GM18909 (cell line): ENCODE measurements around the gene SEC14L6.
"Not testable (repeated sequence)": the region's sequence is repeated elsewhere in the genome, so short reads cannot be mapped to it uniquely, and the experiment has no call there.

Source experiments
- ATAC-seq: cut with Tn5 transposase; IDR thresholded peaks from one replicate; pipeline ENCODE4 v1.9.1; 2021; ENCODE audit warnings: mild to moderate bottlenecking; ENCODE audit not compliant: unreplicated experiment, poor library complexity

Gene SEC14L6

GRCh38 chr22:30541511-30541910, 5.0 kb downstream of the SEC14L6 start:
- not testable (repeated sequence) for ATAC-seq

- no peak for ATAC-seq
These were observed 7.2 kb downstream of the SEC14L6 start for GRCh38 chr22:30539368-30539767.

GRCh38 chr22:30538280-30538679, 8.3 kb downstream of the SEC14L6 start:
- no peak for ATAC-seq

- no peak for ATAC-seq
These were observed 9.3 kb downstream of the SEC14L6 start for GRCh38 chr22:30537083-30537731.

- ATAC-seq = no peak
These were observed 11.4 kb downstream of the SEC14L6 start for GRCh38 chr22:30535182-30535581.

GRCh38 chr22:30531651-30532608, 14.6 kb downstream of the SEC14L6 start:
- ATAC-seq = no peak

GRCh38 chr22:30526656-30527055, 19.9 kb downstream of the SEC14L6 start:
- no peak for ATAC-seq

GRCh38 chr22:30523646-30524489, 22.7 kb downstream of the SEC14L6 start:
- no peak for ATAC-seq

GRCh38 chr22:30521368-30522156, 25.0 kb downstream of the SEC14L6 start:
- no peak for ATAC-seq

GRCh38 chr22:30519842-30520425, 26.6 kb downstream of the SEC14L6 start:
- no peak for ATAC-seq

GRCh38 chr22:30516731-30517130, 29.8 kb downstream of the SEC14L6 start:
- no peak for ATAC-seq

- ATAC-seq = no peak
These were observed 30.3 kb downstream of the SEC14L6 start for GRCh38 chr22:30516273-30516672.

GRCh38 chr22:30514252-30514651, 32.3 kb downstream of the SEC14L6 start:
- no peak for ATAC-seq

GRCh38 chr22:30513462-30513861, 33.1 kb downstream of the SEC14L6 start:
- no peak for ATAC-seq

- ATAC-seq = no peak
These were observed 34.6 kb downstream of the SEC14L6 start for GRCh38 chr22:30511911-30512310.

- no peak for ATAC-seq
These were observed 35.4 kb downstream of the SEC14L6 start for GRCh38 chr22:30511109-30511508.

GRCh38 chr22:30508216-30508615, 38.3 kb downstream of the SEC14L6 start:
- ATAC-seq = no peak

- ATAC-seq = no peak
These were observed 38.9 kb downstream of the SEC14L6 start for GRCh38 chr22:30507670-30508069.

GRCh38 chr22:30506507-30506968, 40.0 kb downstream of the SEC14L6 start:
- ATAC-seq = no peak
